Smooth muscle cell (in vitro differentiated cells): ENCODE measurements around the gene AKAIN1. TPM values are rescaled to one million over a fixed set of nuclear protein-coding genes. Genes with fewer than 3 reads are reported as not detected.

Experiments used
- DNase-seq: peaks from one replicate; lab custom pipeline; 2025; ENCODE audit not compliant: unreplicated experiment; lab: John Stamatoyannopoulos, UW
- H2AFZ ChIP-seq: fragments of 200-600 bp; sonication (generic); 2 replicates; pipeline ENCODE4 v1.6.0; 2016; ENCODE audit warnings: antibody characterized with exemption, low read depth, mild to moderate bottlenecking
- H3F3A ChIP-seq: fragments of 200-600 bp; sonication (generic); 2 replicates; pipeline ENCODE4 v1.6.0; 2017; ENCODE audit warnings: antibody characterized with exemption, low read depth
- H3K27ac ChIP-seq: fragments of 200-600 bp; sonication (generic); 2 replicates; pipeline ENCODE4 v1.5.1; 2016; ENCODE audit warnings: low read depth, mild to moderate bottlenecking
- H3K27me3 ChIP-seq: fragments of 200-600 bp; sonication (generic); 2 replicates; pipeline ENCODE4 v1.6.1; 2016; ENCODE audit warnings: low read depth, mild to moderate bottlenecking
- H3K36me3 ChIP-seq: fragments of 200-600 bp; sonication (generic); 2 replicates; pipeline ENCODE4 v1.5.1; 2016; ENCODE audit warnings: low read depth
- H3K4me1 ChIP-seq: fragments of 200-600 bp; sonication (generic); 2 replicates; pipeline ENCODE4 v1.5.1; 2016; ENCODE audit warnings: low read depth
- H3K4me2 ChIP-seq: fragments of 200-600 bp; sonication (generic); 2 replicates; pipeline ENCODE4 v1.6.0; 2016; ENCODE audit warnings: mild to moderate bottlenecking
- H3K4me3 ChIP-seq: fragments of 200-600 bp; sonication (generic); 2 replicates; pipeline ENCODE4 v1.5.1; 2016; ENCODE audit warnings: mild to moderate bottlenecking
- H3K79me2 ChIP-seq: fragments of 200-600 bp; sonication (generic); 2 replicates; pipeline ENCODE4 v1.6.0; 2016; ENCODE audit warnings: low read depth, mild to moderate bottlenecking
- H3K9ac ChIP-seq: fragments of 200-600 bp; sonication (generic); 2 replicates; pipeline ENCODE4 v1.6.0; 2016; ENCODE audit warnings: low read depth
- H3K9me3 ChIP-seq: fragments of 200-600 bp; sonication (generic); replicated peaks from 2 replicates; pipeline ENCODE4 v1.5.1; 2016; ENCODE audit warnings: low read depth
- H4K20me1 ChIP-seq: fragments of 200-600 bp; sonication (generic); 2 replicates; pipeline ENCODE4 v1.6.0; 2016; ENCODE audit warnings: low read depth
- CTCF ChIP-seq: fragments of 200-600 bp; sonication (generic); IDR thresholded peaks from 2 replicates; pipeline ENCODE4 v1.5.1; 2017; ENCODE audit warnings: borderline replicate concordance, mild to moderate bottlenecking, antibody characterized with exemption; ENCODE audit not compliant: insufficient read depth, poor library complexity, severe bottlenecking
- WGBS: methylation state at CpG from one replicate; pipeline ENCODE4 v1.1.7; 2016; ENCODE audit warnings: low lambda C conversion rate; 5-methylcytosine and 5-hydroxymethylcytosine counted together
- polyA plus RNA-seq: library from polyadenylated mRNA; unstranded; fragments of >200 nt; fragmentation: Nextera tagmentation; extraction: Ambion mirVana; gene quantifications from 2 replicates; pipeline ENCODE4 v1.2.1, GENCODE V29; 2016
- total RNA-seq: library from RNA; depleted of rRNA; stranded (reverse); fragments of >200 nt; gene quantifications from 2 replicates; pipeline ENCODE4 v1.2.3, GENCODE V29; 2014

AKAIN1 gene
- total and polyA plus RNA-seq, 2 experiments from 2014 or later, result not detected

- Histone ChIP-seq H3K27me3 (no peaks in the 10 kb centered on the region), H3K27ac (no peak overlapping the region), H2AFZ (no peak overlapping the region), H3K4me1 (no peaks in the 10 kb centered on the region), H3K9me3 (no peaks in the 10 kb centered on the region), H3F3A (no peaks in the 10 kb centered on the region), H3K4me3 (no peak overlapping the region), H3K4me2 (no peak overlapping the region), H3K79me2 (no peaks in the 10 kb centered on the region), H3K9ac (no peak overlapping the region), H4K20me1 (no peaks in the 10 kb centered on the region), H3K36me3 (no peaks in the 10 kb centered on the region)
- no peak for TF ChIP-seq CTCF
- 92% methylated on average over 2 of the region's 2 CpGs for WGBS
- DNase-seq, result no peak
Observed at GRCh38 chr18:5158587-5158986, 38.5 kb downstream of the AKAIN1 start.

- H3K36me3 ChIP-seq, result no peaks in the 10 kb centered on the region
- 89% methylated on average over 3 of the region's 3 CpGs for WGBS
- no peak overlapping the region for H2AFZ ChIP-seq
- H4K20me1 ChIP-seq, result no peaks in the 10 kb centered on the region
- no peak overlapping the region for H3K27ac ChIP-seq
- H3K4me3 ChIP-seq, result no peak overlapping the region
- H3K9ac ChIP-seq, result no peak overlapping the region
- H3K9me3 ChIP-seq, result no peaks in the 10 kb centered on the region
- no peaks in the 10 kb centered on the region for H3K4me1 ChIP-seq
- H3K79me2 ChIP-seq, result no peaks in the 10 kb centered on the region
- H3K4me2 ChIP-seq, result no peak overlapping the region
- no peak for TF ChIP-seq CTCF
- H3K27me3 ChIP-seq, result no peaks in the 10 kb centered on the region
- DNase-seq, result no peak
- H3F3A ChIP-seq, result no peaks in the 10 kb centered on the region
Observed at GRCh38 chr18:5158172-5158571, 38.9 kb downstream of the AKAIN1 start.

GRCh38 chr18:5155907-5156287 is 41.2 kb downstream of the AKAIN1 start:
- Histone ChIP-seq H2AFZ (no peak overlapping the region), H3K4me1 (no peaks in the 10 kb centered on the region), H4K20me1 (no peaks in the 10 kb centered on the region), H3K4me2 (no peak overlapping the region), H3K27ac (no peak overlapping the region), H3K79me2 (no peaks in the 10 kb centered on the region), H3K9ac (no peak overlapping the region), H3K4me3 (no peak overlapping the region), H3K27me3 (no peaks in the 10 kb centered on the region), H3K36me3 (no peaks in the 10 kb centered on the region), H3K9me3 (no peaks in the 10 kb centered on the region), H3F3A (no peaks in the 10 kb centered on the region)
- 32% methylated on average over 5 of the region's 5 CpGs for WGBS
- no peak for DNase-seq
- no peak for TF ChIP-seq CTCF

GRCh38 chr18:5155218-5155906 is 41.7 kb downstream of the AKAIN1 start:
- Histone ChIP-seq H3K27me3 (no peaks in the 10 kb centered on the region), H3K36me3 (no peaks in the 10 kb centered on the region), H3F3A (no peaks in the 10 kb centered on the region), H2AFZ (no peak overlapping the region), H4K20me1 (no peaks in the 10 kb centered on the region), H3K4me1 (no peaks in the 10 kb centered on the region), H3K4me2 (no peak overlapping the region), H3K27ac (no peak overlapping the region), H3K79me2 (no peaks in the 10 kb centered on the region), H3K9ac (no peak overlapping the region), H3K4me3 (no peak overlapping the region), H3K9me3 (no peaks in the 10 kb centered on the region)
- no peak for TF ChIP-seq CTCF
- no peak for DNase-seq
- 84% methylated on average over 17 of the region's 17 CpGs for WGBS
